HCT116 (cell line): ENCODE results near the gene SLC22A23.

Experiments
- EZH2 ChIP-seq: fragments of 200-600 bp; sonication (generic); IDR thresholded peaks from 2 replicates; pipeline ENCODE4 v1.6.1; 2017; ENCODE audit warnings: antibody characterized with exemption, mixed run types
- RAD21 ChIP-seq: IDR thresholded peaks from 2 replicates; pipeline ENCODE4 v1.6.1; 2012; ENCODE audit warnings: low read depth, mild to moderate bottlenecking
- SP1 ChIP-seq: IDR thresholded peaks from 2 replicates; pipeline ENCODE4 v1.6.1; 2012; ENCODE audit warnings: low read depth

DNA sequence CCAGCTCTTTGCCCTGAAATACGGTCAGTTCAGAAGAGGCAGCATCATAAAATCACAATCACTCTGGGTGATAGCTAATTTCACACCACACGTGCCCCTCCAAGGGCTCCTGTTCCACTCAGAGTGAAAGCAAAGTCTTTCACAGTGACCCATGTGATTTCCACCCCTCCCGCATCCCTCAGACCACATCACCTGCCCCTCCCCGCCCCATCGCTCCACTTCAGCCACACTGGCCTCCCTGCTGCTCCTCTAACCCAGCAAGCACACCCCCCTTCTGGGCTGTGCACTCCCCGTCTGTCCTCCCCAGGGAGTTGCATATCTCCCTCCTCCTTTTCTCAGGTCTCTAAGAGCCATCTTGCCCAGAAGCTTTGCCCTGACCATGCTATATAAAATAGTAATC lies 123.6 kb downstream of the SLC22A23 start:
- TF ChIP-seq SP1 (no peak), EZH2 (no peak), RAD21 (no peak)
